Panc1 (cell line): ENCODE measurements around the gene ADARB1. TPM values are rescaled to one million over a fixed set of nuclear protein-coding genes. Genes with fewer than 3 reads are reported as not detected.

Source experiments
- ATAC-seq: fragments of 200-7000 bp; cut with Tn5 transposase; 2 replicates; pipeline ENCODE4 v1.9.1; 2020; ENCODE audit warnings: mild to moderate bottlenecking, moderate library complexity
- BruUV-seq: library from RNA; stranded (reverse); fragments of 400-500 nt; replicated peaks from 2 replicates; lab custom pipeline; 2021; lab: Mats Ljungman, UMichigan
- CTCF ChIA-PET: fragments of 300-600 bp; sonication (Branson Sonifier 250); formaldehyde crosslinking; loops from one replicate; lab custom pipeline; 2022; ENCODE audit warnings: antibody characterized with exemption; lab: Charles Lee
- POLR2A ChIA-PET: fragments of 300-600 bp; sonication (Branson Sonifier 250); formaldehyde crosslinking; loops from one replicate; lab custom pipeline; 2022; ENCODE audit warnings: antibody characterized with exemption; lab: Charles Lee
- DNase-seq: peaks from one replicate; pipeline ENCODE4 v3.0.0-alpha.2; 2010; ENCODE audit warnings: low read depth, low spot score
- H3K27ac ChIP-seq: 2 replicates; pipeline ENCODE4 v1.5.1; 2011; ENCODE audit warnings: mild to moderate bottlenecking, low read length, inconsistent platforms
- H3K27me3 ChIP-seq: fragments of 200-500 bp; sonication (Bioruptor generic); 2 replicates; pipeline ENCODE4 v1.6.0; 2014; ENCODE audit warnings: low read length, inconsistent platforms; ENCODE audit not compliant: control insufficient read depth, insufficient read depth
- H3K36me3 ChIP-seq: fragments of 200-500 bp; sonication (Bioruptor generic); 2 replicates; pipeline ENCODE4 v1.5.1; 2014; ENCODE audit warnings: inconsistent platforms, mild to moderate bottlenecking, low read length, moderate library complexity; ENCODE audit not compliant: control insufficient read depth, insufficient read depth
- H3K4me1 ChIP-seq: 2 replicates; pipeline ENCODE4 v1.5.1; 2011; ENCODE audit warnings: inconsistent platforms, mild to moderate bottlenecking, low read length, moderate library complexity; ENCODE audit not compliant: control insufficient read depth, insufficient read depth
- H3K4me3 ChIP-seq, 2 experiments: 2 replicates each; pipeline ENCODE4 v1.5.1; 2011 to 2012; ENCODE audit warnings: low read depth in 2 of 2, low read length in 2 of 2, mild to moderate bottlenecking in 2 of 2, inconsistent platforms in 1 of 2, moderate library complexity in 1 of 2
- H3K9me3 ChIP-seq: fragments of 200-500 bp; sonication (Bioruptor generic); 2 replicates; pipeline ENCODE4 v1.5.1; 2014; ENCODE audit warnings: low read depth, mild to moderate bottlenecking, inconsistent platforms, low read length, moderate library complexity; ENCODE audit not compliant: control insufficient read depth, insufficient read depth
- CTCF ChIP-seq: fragments of 450-650 bp; IDR thresholded peaks from 2 replicates; pipeline ENCODE4 v1.5.1; 2017; ENCODE audit warnings: mild to moderate bottlenecking
- POLR2AphosphoS5 ChIP-seq: IDR thresholded peaks from 2 replicates; pipeline ENCODE4 v1.6.1; 2012; ENCODE audit warnings: mild to moderate bottlenecking, low read depth, low read length, moderate library complexity
- REST ChIP-seq, 2 experiments: IDR thresholded peaks; 2 replicates each; pipeline ENCODE4 v1.6.1; 2011 to 2012; ENCODE audit warnings: low read depth in 2 of 2, control low read depth in 1 of 2, low read length in 1 of 2, mild to moderate bottlenecking in 1 of 2, moderate library complexity in 1 of 2; ENCODE audit not compliant: insufficient read depth in 1 of 2
- SIN3A ChIP-seq: IDR thresholded peaks from 2 replicates; pipeline ENCODE4 v1.6.1; 2012; ENCODE audit warnings: low read depth, mild to moderate bottlenecking, low read length, moderate library complexity, borderline replicate concordance; ENCODE audit not compliant: insufficient read depth
- TCF7L2 ChIP-seq: IDR thresholded peaks from 2 replicates; pipeline ENCODE4 v1.6.1; 2011; ENCODE audit warnings: mild to moderate bottlenecking, low read depth, low read length, inconsistent platforms
- in situ Hi-C: cut with HindIII; loops from 2 replicates; pipeline ENCODE4 v1.10.0; 2016; ENCODE audit warnings: low sequenced_read_pairs, low pct_unique_long_range_greater_than_20kb
- intact Hi-C: fragments of 100-400 bp; cut with micrococcal nuclease; formaldehyde crosslinking; loops from one replicate; pipeline ENCODE4 v1.10.0; 2022; ENCODE audit not compliant: unreplicated experiment
- total RNA-seq: library from RNA; stranded (reverse); gene quantifications from one replicate; pipeline ENCODE4 v1.2.1, GENCODE V29; 2021; ENCODE audit not compliant: unreplicated experiment

The ADARB1 gene
- total RNA-seq, 1 experiment from 2014 or later, result 15.0 TPM

GRCh38 chr21:45202889-45203288 lies 128.5 kb downstream of the ADARB1 start:
- no peaks in the 10 kb centered on the region for H3K27me3 ChIP-seq
- no peak overlapping the region for H3K4me3 ChIP-seq
- H3K4me1 ChIP-seq, result no peaks in the 10 kb centered on the region
- intact Hi-C loops, result no loop called here
- no peak for ATAC-seq
- no peaks in the 10 kb centered on the region for H3K36me3 ChIP-seq
- TF ChIP-seq CTCF (no peak), SIN3A (no peak), TCF7L2 (no peak), REST (IDR thresholded peaks at IDR 0.05; ENCODE audit: insufficient read depth in 1 of 2, low read depth in 2 of 2, low read length in 1 of 2) (no peak), POLR2AphosphoS5 (no peak)
- no TSS peak for BruUV-seq
- DNase-seq, result no peak
- in situ Hi-C loops, result no loop called here
- no peak overlapping the region for H3K27ac ChIP-seq
- H3K9me3 ChIP-seq, result no peaks in the 10 kb centered on the region
- CTCF ChIA-PET, result no interaction called here
- POLR2A ChIA-PET, result no interaction called here

- POLR2A ChIA-PET, result no interaction called here
- no peak for ATAC-seq
These were observed 129.6 kb downstream of the ADARB1 start for GRCh38 chr21:45203983-45204382.

More at GRCh38 chr21:45203983-45204382, 129.6 kb downstream of the ADARB1 start:
- no TSS peak for BruUV-seq
- no peak for TF ChIP-seq POLR2AphosphoS5
- TF ChIP-seq TCF7L2, result no peak
- TF ChIP-seq CTCF, result no peak
- TF ChIP-seq SIN3A, result no peak
- no peak for TF ChIP-seq REST (IDR thresholded peaks at IDR 0.05; ENCODE audit: insufficient read depth in 1 of 2, low read depth in 2 of 2, low read length in 1 of 2)
- Histone ChIP-seq H3K4me3 (no peak overlapping the region), H3K4me1 (no peaks in the 10 kb centered on the region), H3K36me3 (no peaks in the 10 kb centered on the region), H3K27ac (no peak overlapping the region), H3K9me3 (no peaks in the 10 kb centered on the region), H3K27me3 (no peaks in the 10 kb centered on the region)
- in situ Hi-C loops (no loop called here), intact Hi-C loops (no loop called here)
- DNase-seq, result no peak
- CTCF ChIA-PET, result no interaction called here
